Neural cell (in vitro differentiated cells): Measurements from ENCODE around the gene HECTD1. TPM values are rescaled to one million over a fixed set of nuclear protein-coding genes. Genes with fewer than 3 reads are reported as not detected.

Experiments used
- H2AFZ ChIP-seq: fragments of 200-600, 300-800 bp; sonication (generic), shearing (Covaris generic); 2 replicates; pipeline ENCODE4 v1.6.0; 2014; ENCODE audit warnings: low read depth, mild to moderate bottlenecking, antibody characterized with exemption, low read length, moderate library complexity
- H3F3A ChIP-seq: fragments of 200-600 bp; shearing (Covaris generic); 2 replicates; pipeline ENCODE4 v1.6.1; 2016; ENCODE audit warnings: mild to moderate bottlenecking, moderate library complexity, mixed read lengths, antibody characterized with exemption, low read length; ENCODE audit not compliant: insufficient read depth, poor library complexity, severe bottlenecking
- H3K27ac ChIP-seq: fragments of 200-600, 300-800 bp; sonication (generic), shearing (Covaris generic); 2 replicates; pipeline ENCODE4 v1.5.1; 2014; ENCODE audit warnings: mild to moderate bottlenecking, low read length, moderate library complexity
- H3K27me3 ChIP-seq: fragments of 300-800, 200-600 bp; sonication (generic), shearing (Covaris generic); 2 replicates; pipeline ENCODE4 v1.6.0; 2014; ENCODE audit warnings: mild to moderate bottlenecking, low read depth, low read length, moderate library complexity; ENCODE audit not compliant: insufficient read depth
- H3K36me3 ChIP-seq: fragments of 300-800, 200-600 bp; sonication (generic), shearing (Covaris generic); 2 replicates; pipeline ENCODE4 v1.5.1; 2014; ENCODE audit warnings: mild to moderate bottlenecking, antibody characterized with exemption, low read length, moderate library complexity; ENCODE audit not compliant: insufficient read depth
- H3K4me2 ChIP-seq: fragments of 300-800, 200-600 bp; sonication (generic), shearing (Covaris generic); 2 replicates; pipeline ENCODE4 v1.6.0; 2014; ENCODE audit warnings: mild to moderate bottlenecking, low read length
- H3K4me3 ChIP-seq: fragments of 300-800, 200-600 bp; sonication (generic), shearing (Covaris generic); 2 replicates; pipeline ENCODE4 v1.5.1; 2014; ENCODE audit warnings: mild to moderate bottlenecking, low read length, moderate library complexity
- H3K79me2 ChIP-seq: fragments of 200-600 bp; shearing (Covaris generic); replicated peaks from 2 replicates; pipeline ENCODE4 v1.6.0; 2014; ENCODE audit warnings: mild to moderate bottlenecking, low read length, moderate library complexity; ENCODE audit not compliant: insufficient read depth
- H3K9ac ChIP-seq: fragments of 300-800, 200-600 bp; sonication (generic), shearing (Covaris generic); 2 replicates; pipeline ENCODE4 v1.6.1; 2016; ENCODE audit warnings: mild to moderate bottlenecking, low read length, mixed read lengths
- H3K9me2 ChIP-seq: fragments of 200-600 bp; shearing (Covaris generic); 2 replicates; pipeline ENCODE4 v1.6.1; 2016; ENCODE audit warnings: mild to moderate bottlenecking, low read length, mixed read lengths; ENCODE audit not compliant: insufficient read depth
- H3K9me3 ChIP-seq: fragments of 200-600, 300-800 bp; sonication (generic), shearing (Covaris generic); 2 replicates; pipeline ENCODE4 v1.6.1; 2016; ENCODE audit warnings: mild to moderate bottlenecking, mixed run types, low read length, moderate library complexity, mixed read lengths
- H4K20me1 ChIP-seq: fragments of 200-600 bp; shearing (Covaris generic); 2 replicates; pipeline ENCODE4 v1.6.1; 2016; ENCODE audit warnings: mild to moderate bottlenecking, mixed run types; ENCODE audit not compliant: insufficient read depth
- EP300 ChIP-seq: fragments of 450-650 bp; conservative IDR thresholded peaks from 2 replicates; pipeline ENCODE4 v1.6.1; 2014; ENCODE audit warnings: antibody characterized with exemption, mild to moderate bottlenecking, moderate library complexity; ENCODE audit not compliant: poor library complexity, severe bottlenecking
- EZH2 ChIP-seq: fragments of 200-600, 300-800 bp; shearing (Covaris generic), sonication (generic); IDR thresholded peaks from 2 replicates; pipeline ENCODE4 v1.6.1; 2014; ENCODE audit warnings: antibody characterized with exemption, low read length, borderline replicate concordance, mild to moderate bottlenecking; ENCODE audit not compliant: insufficient read depth, poor library complexity, severe bottlenecking
- MXI1 ChIP-seq: fragments of 450-650 bp; conservative IDR thresholded peaks from 2 replicates; pipeline ENCODE4 v1.6.1; 2014; ENCODE audit warnings: antibody characterized with exemption, mild to moderate bottlenecking; ENCODE audit not compliant: poor library complexity, severe bottlenecking
- POLR2AphosphoS5 ChIP-seq: IDR thresholded peaks from 2 replicates; pipeline ENCODE4 v1.6.1; 2012
- RAD21 ChIP-seq: fragments of 450-650 bp; conservative IDR thresholded peaks from 2 replicates; pipeline ENCODE4 v1.6.1; 2014; ENCODE audit warnings: antibody characterized with exemption, mild to moderate bottlenecking, moderate library complexity
- REST ChIP-seq: IDR thresholded peaks from 2 replicates; pipeline ENCODE4 v1.6.1; 2012; ENCODE audit warnings: borderline replicate concordance
- SMC3 ChIP-seq: fragments of 450-650 bp; conservative IDR thresholded peaks from 2 replicates; pipeline ENCODE4 v1.6.1; 2014; ENCODE audit warnings: antibody characterized with exemption, mild to moderate bottlenecking, moderate library complexity; ENCODE audit not compliant: poor library complexity
- TAF1 ChIP-seq: IDR thresholded peaks from 2 replicates; pipeline ENCODE4 v1.6.1; 2012; ENCODE audit warnings: low read depth
- polyA plus RNA-seq: library from polyadenylated mRNA; depleted of rRNA; stranded (reverse); fragments of >200 nt; gene quantifications from 2 replicates; pipeline ENCODE4 v1.2.3, GENCODE V29; 2014
- TF ChIP-seq, protein P1 (sequence below): fragments of 450-650 bp; IDR thresholded peaks from 2 replicates; pipeline ENCODE4 v1.5.1; 2014; ENCODE audit warnings: antibody characterized with exemption, mild to moderate bottlenecking, moderate library complexity; ENCODE audit not compliant: poor library complexity, severe bottlenecking

The HECTD1 gene
- polyA plus RNA-seq, 1 donor from 2014 or later, result 144 TPM

DNA sequence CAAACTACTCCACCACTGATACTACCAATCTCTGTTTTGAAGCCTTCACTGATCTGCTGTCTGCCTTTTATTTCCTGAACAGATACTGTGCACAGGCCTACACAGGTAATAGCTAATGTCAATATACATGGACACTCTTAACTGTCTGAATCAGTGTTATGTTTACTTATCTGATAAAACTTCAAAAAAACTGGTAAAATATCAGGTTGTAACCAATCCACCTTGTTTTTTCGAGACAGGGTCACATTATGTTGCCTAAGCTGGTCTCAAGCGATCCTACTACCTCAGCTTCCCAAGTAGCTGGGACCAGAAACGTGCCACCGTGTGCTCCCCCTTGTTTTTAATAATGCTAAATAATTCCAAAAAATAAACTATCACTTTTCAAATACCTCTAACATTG, 43.5 kb downstream of the HECTD1 start:
- Histone ChIP-seq H3K36me3 (peaks cover 7% of the 10 kb centered on the region), H3K9ac (no peak overlapping the region), H3K79me2 (no peaks in the 10 kb centered on the region), H3K9me2 (no peaks in the 10 kb centered on the region), H3K27me3 (no peaks in the 10 kb centered on the region), H3K9me3 (no peaks in the 10 kb centered on the region), H3K27ac (no peak overlapping the region), H3K4me3 (no peak overlapping the region), H4K20me1 (no peaks in the 10 kb centered on the region), H3K4me2 (no peak overlapping the region), H3F3A (no peaks in the 10 kb centered on the region), H2AFZ (no peak overlapping the region)
- TF ChIP-seq TAF1, result no peak
- TF ChIP-seq, protein P1, sequence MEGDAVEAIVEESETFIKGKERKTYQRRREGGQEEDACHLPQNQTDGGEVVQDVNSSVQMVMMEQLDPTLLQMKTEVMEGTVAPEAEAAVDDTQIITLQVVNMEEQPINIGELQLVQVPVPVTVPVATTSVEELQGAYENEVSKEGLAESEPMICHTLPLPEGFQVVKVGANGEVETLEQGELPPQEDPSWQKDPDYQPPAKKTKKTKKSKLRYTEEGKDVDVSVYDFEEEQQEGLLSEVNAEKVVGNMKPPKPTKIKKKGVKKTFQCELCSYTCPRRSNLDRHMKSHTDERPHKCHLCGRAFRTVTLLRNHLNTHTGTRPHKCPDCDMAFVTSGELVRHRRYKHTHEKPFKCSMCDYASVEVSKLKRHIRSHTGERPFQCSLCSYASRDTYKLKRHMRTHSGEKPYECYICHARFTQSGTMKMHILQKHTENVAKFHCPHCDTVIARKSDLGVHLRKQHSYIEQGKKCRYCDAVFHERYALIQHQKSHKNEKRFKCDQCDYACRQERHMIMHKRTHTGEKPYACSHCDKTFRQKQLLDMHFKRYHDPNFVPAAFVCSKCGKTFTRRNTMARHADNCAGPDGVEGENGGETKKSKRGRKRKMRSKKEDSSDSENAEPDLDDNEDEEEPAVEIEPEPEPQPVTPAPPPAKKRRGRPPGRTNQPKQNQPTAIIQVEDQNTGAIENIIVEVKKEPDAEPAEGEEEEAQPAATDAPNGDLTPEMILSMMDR, result no peak
- no peak for TF ChIP-seq SMC3
- TF ChIP-seq POLR2AphosphoS5, result no peak
- no peak for TF ChIP-seq RAD21
- no peak for TF ChIP-seq MXI1
- no peak for TF ChIP-seq REST
- TF ChIP-seq EP300, result no peak
- no peak for TF ChIP-seq EZH2

GRCh38 chr14:31162910-31163649, 44.5 kb downstream of the HECTD1 start:
- Histone ChIP-seq H3K9me2 (no peaks in the 10 kb centered on the region), H3K36me3 (peaks cover 7% of the 10 kb centered on the region), H3K79me2 (no peaks in the 10 kb centered on the region), H3K9me3 (no peaks in the 10 kb centered on the region), H3K4me3 (no peak overlapping the region), H4K20me1 (no peaks in the 10 kb centered on the region), H3K27ac (no peak overlapping the region), H3F3A (no peaks in the 10 kb centered on the region), H3K9ac (no peak overlapping the region), H3K4me2 (no peak overlapping the region), H3K27me3 (no peaks in the 10 kb centered on the region), H2AFZ (no peak overlapping the region)
- no peak for TF ChIP-seq TAF1
- no peak for TF ChIP-seq SMC3
- TF ChIP-seq EZH2, result no peak
- TF ChIP-seq MXI1, result no peak
- TF ChIP-seq, protein P1, result no peak
- no peak for TF ChIP-seq RAD21
- no peak for TF ChIP-seq EP300
- TF ChIP-seq POLR2AphosphoS5, result no peak
- TF ChIP-seq REST, result no peak
